AG04450 (cell line): ENCODE measurements around the gene TMED8. TPM values are rescaled to one million over a fixed set of nuclear protein-coding genes. Genes with fewer than 3 reads are reported as not detected.
"Not testable (repeated sequence)": the region's sequence is repeated elsewhere in the genome, so short reads cannot be mapped to it uniquely, and the experiment has no call there.

Source experiments
- CTCF ChIA-PET: fragments of 300-600, 350-600 bp; formaldehyde crosslinking; extraction: SDS; loops from one replicate; lab custom pipeline; 2022; ENCODE audit warnings: antibody characterized with exemption, inconsistent platforms; lab: Charles Lee
- POLR2A ChIA-PET: fragments of 350-600 bp; formaldehyde crosslinking; extraction: SDS; loops from one replicate; lab custom pipeline; 2021; ENCODE audit warnings: antibody characterized with exemption, inconsistent platforms; lab: Yijun Ruan, JAX
- DNase-seq: peaks from one replicate; pipeline ENCODE4 v3.0.0-alpha.2; 2011; ENCODE audit warnings: low read depth, low spot score
- H3K27ac ChIP-seq: one replicate; pipeline ENCODE4 v1.5.1; 2012; ENCODE audit warnings: low read depth, low read length, control low read depth
- H3K27me3 ChIP-seq: one replicate; pipeline ENCODE4 v1.6.0; 2012; ENCODE audit warnings: low read length; ENCODE audit not compliant: control insufficient read depth, insufficient read depth
- H3K4me3 ChIP-seq: 2 replicates; pipeline ENCODE4 v1.5.1; 2011; ENCODE audit warnings: mild to moderate bottlenecking, low read depth, low read length, control low read depth
- H3K9me3 ChIP-seq: 2 replicates; pipeline ENCODE4 v1.5.1; 2012; ENCODE audit warnings: low read length; ENCODE audit not compliant: control insufficient read depth, insufficient read depth
- CTCF ChIP-seq: IDR thresholded peaks from 2 replicates; pipeline ENCODE4 v1.5.1; 2011; ENCODE audit warnings: low read depth, low read length, control low read depth, inconsistent platforms
- polyA plus RNA-seq: library from polyadenylated mRNA; depleted of rRNA; stranded (reverse); fragments of >200 nt; gene quantifications from 2 replicates; pipeline ENCODE4 v1.2.3, GENCODE V29; 2011

The TMED8 gene
- polyA plus RNA-seq, 1 experiment: 5.7 TPM

GRCh38 chr14:77342726-77343397 is 34.0 kb downstream of the TMED8 start:
- Histone ChIP-seq H3K27ac (no peak overlapping the region), H3K27me3 (no peaks in the 10 kb centered on the region), H3K4me3 (no peak overlapping the region), H3K9me3 (no peaks in the 10 kb centered on the region; the same call in 1 of the 2 replicates)
- no peak for TF ChIP-seq CTCF
- no peak for DNase-seq
- POLR2A ChIA-PET: no interaction called here
- CTCF ChIA-PET: interaction anchor here (0.6 to 1.8 kb wide), 2 partner anchors 27 to 116 kb away, joined by 3 to 7 read pairs; no protein-coding TSS in a partner anchor

DNA sequence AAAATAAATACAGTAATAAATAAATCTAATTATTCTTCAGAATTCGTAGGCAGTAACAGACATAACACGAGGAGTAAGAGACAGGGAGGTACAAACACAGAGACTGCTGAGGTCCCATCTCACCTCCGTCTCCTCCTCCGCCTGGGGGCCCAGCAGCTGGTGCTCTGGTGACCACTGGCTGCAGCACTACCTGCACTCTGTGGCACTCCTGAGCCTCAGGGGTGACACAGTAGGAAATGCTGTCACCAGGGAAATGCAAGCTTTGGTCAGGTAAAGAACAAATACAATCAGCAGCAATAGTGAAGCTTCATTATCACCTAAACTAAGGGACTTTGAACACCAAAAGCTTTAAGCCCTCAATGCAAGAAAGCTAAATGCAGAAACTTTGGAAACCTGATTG is 36.5 kb downstream of the TMED8 start:
- no peak overlapping the region for H3K27ac ChIP-seq
- H3K27me3 ChIP-seq: no peaks in the 10 kb centered on the region
- TF ChIP-seq CTCF: no peak
- no peak for DNase-seq
- no peaks in the 10 kb centered on the region; the same call in 1 of the 2 replicates for H3K9me3 ChIP-seq
- ChIA-PET CTCF (no interaction called here), POLR2A (no interaction called here)
- H3K4me3 ChIP-seq: no peak overlapping the region

GRCh38 chr14:77339407-77339806 is 37.5 kb downstream of the TMED8 start:
- TF ChIP-seq CTCF: no peak
- Histone ChIP-seq H3K27me3 (no peaks in the 10 kb centered on the region), H3K27ac (no peak overlapping the region), H3K9me3 (no peaks in the 10 kb centered on the region; the same call in 1 of the 2 replicates), H3K4me3 (no peak overlapping the region)
- CTCF ChIA-PET: interaction anchor here (0.5 to 1.9 kb wide), 3 partner anchors 19 to 212 kb away, joined by 3 to 7 read pairs (median 4); partner anchors contain the start of genes GSTZ1 and POMT2
- peak; percentile 34 for DNase-seq
- POLR2A ChIA-PET: interaction anchor here (0.8 kb wide), 1 partner anchor 18 kb away, joined by 3 read pairs; the partner anchor contains the start of genes GSTZ1 and POMT2

- CTCF ChIA-PET: interaction anchor here (1.9 kb wide), 1 partner anchor 22 kb away, joined by 7 read pairs; no protein-coding TSS in a partner anchor
- no peak for DNase-seq
- H3K27me3 ChIP-seq: no peaks in the 10 kb centered on the region
- POLR2A ChIA-PET: no interaction called here
- no peak overlapping the region for H3K27ac ChIP-seq
- TF ChIP-seq CTCF: no peak
- H3K9me3 ChIP-seq: no peaks in the 10 kb centered on the region; the same call in 1 of the 2 replicates
- no peak overlapping the region for H3K4me3 ChIP-seq
Measured at GRCh38 chr14:77338302-77338701, 38.6 kb downstream of the TMED8 start.

GRCh38 chr14:77337880-77338279 is 39.0 kb downstream of the TMED8 start:
- Histone ChIP-seq H3K4me3 (no peak overlapping the region), H3K27me3 (no peaks in the 10 kb centered on the region), H3K9me3 (no peaks in the 10 kb centered on the region; the same call in 1 of the 2 replicates), H3K27ac (no peak overlapping the region)
- TF ChIP-seq CTCF: no peak
- CTCF ChIA-PET: interaction anchor here (1.6 kb wide), 1 partner anchor 22 kb away, joined by 6 read pairs; no protein-coding TSS in a partner anchor
- DNase-seq: no peak
- POLR2A ChIA-PET: no interaction called here

DNA sequence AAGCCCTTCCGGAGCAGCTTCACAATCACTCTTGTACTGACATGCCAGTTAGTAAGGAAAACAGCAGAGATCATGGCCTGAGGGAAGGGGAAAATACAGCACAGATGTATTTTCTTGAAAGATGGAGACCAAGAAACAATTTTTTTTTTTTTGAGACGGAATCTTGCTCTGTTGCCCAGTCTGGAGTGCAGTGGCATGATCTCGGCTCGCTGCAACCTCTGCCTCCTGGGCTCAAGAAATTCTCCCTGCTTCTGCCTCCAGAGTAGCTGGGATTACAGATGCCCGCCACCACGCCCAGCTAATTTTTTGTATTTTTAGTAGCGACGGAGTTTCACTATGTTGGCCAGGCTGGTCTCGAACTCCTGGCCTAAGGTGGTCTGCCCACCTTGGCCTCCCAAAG is 39.6 kb downstream of the TMED8 start:
- CTCF ChIA-PET: interaction anchor here (1.6 kb wide), 1 partner anchor 21 kb away, joined by 6 read pairs; no protein-coding TSS in a partner anchor
- H3K27ac ChIP-seq, H3K4me3 ChIP-seq, H3K27me3 ChIP-seq, H3K9me3 ChIP-seq, DNase-seq, POLR2A ChIA-PET: not testable (repeated sequence)
